Lung (tissue), 12 donors: Measurements from ENCODE around the gene MUC5AC. TPM values are rescaled to one million over a fixed set of nuclear protein-coding genes. Genes with fewer than 3 reads are reported as not detected.
A peak's percentile ranks its signal among the peaks of the same experiment; 100 is the strongest.

Experiments
- ATAC-seq: fragments of 200-7000 bp; cut with Tn5 transposase; one replicate; pipeline ENCODE4 v1.9.1; 2020; ENCODE audit warnings: moderate number of reproducible peaks; ENCODE audit not compliant: insufficient read depth, low FRiP score
- DNase-seq, 3 donors: peaks; one replicate each; pipeline ENCODE4 v3.0.0-alpha.2; 2013 to 2017
- H3K27ac ChIP-seq, 2 donors: one replicate each; pipeline ENCODE4 v1.5.1; 2013; ENCODE audit warnings: mild to moderate bottlenecking in 2 of 2, moderate library complexity in 2 of 2, control low read depth in 1 of 2, inconsistent platforms in 1 of 2, low read depth in 1 of 2, low read length in 1 of 2
- H3K27me3 ChIP-seq, 3 donors: one replicate each; pipeline ENCODE4 v1.5.1; 2013; ENCODE audit warnings: low read length in 2 of 3; ENCODE audit not compliant: control insufficient read depth in 3 of 3, insufficient read depth in 3 of 3
- H3K36me3 ChIP-seq, 4 donors: one replicate each; pipeline ENCODE4 v1.5.1; 2013; ENCODE audit warnings: low read length in 4 of 4, mild to moderate bottlenecking in 1 of 4, moderate library complexity in 1 of 4; ENCODE audit not compliant: control insufficient read depth in 4 of 4, insufficient read depth in 4 of 4
- H3K4me1 ChIP-seq, 5 donors: one replicate each; pipeline ENCODE4 v1.5.1; 2013; ENCODE audit warnings: low read length in 5 of 5, mild to moderate bottlenecking in 2 of 5, moderate library complexity in 1 of 5; ENCODE audit not compliant: control insufficient read depth in 5 of 5, insufficient read depth in 5 of 5
- H3K4me3 ChIP-seq: one replicate; pipeline ENCODE4 v1.5.1; 2013; ENCODE audit warnings: mild to moderate bottlenecking, control low read depth, moderate library complexity
- H3K9ac ChIP-seq, 2 donors: one replicate each; pipeline ENCODE4 v1.5.1; 2013; ENCODE audit warnings: low read length in 2 of 2, control low read depth in 1 of 2; ENCODE audit not compliant: insufficient read depth in 1 of 2
- H3K9me3 ChIP-seq, 4 donors: one replicate each; pipeline ENCODE4 v1.5.1; 2013; ENCODE audit warnings: low read length in 3 of 4, mild to moderate bottlenecking in 1 of 4, moderate library complexity in 1 of 4; ENCODE audit not compliant: control insufficient read depth in 4 of 4, insufficient read depth in 3 of 4
- WGBS, 2 donors: extraction: QIAGEN DNeasy Blood & Tissue Kit; methylation state at CpG; one replicate each; pipeline ENCODE4 v1.1.7; 2013; 5-methylcytosine and 5-hydroxymethylcytosine counted together
- polyA plus RNA-seq, 2 donors: library from polyadenylated mRNA; stranded (reverse); fragments of 200-250 nt; gene quantifications; one replicate each; pipeline ENCODE4 v1.2.1, GENCODE V29; 2013
- total RNA-seq, 2 donors: library from RNA; depleted of rRNA in 1 of 2; stranded (reverse); fragments of >200 nt in 1 of 2; gene quantifications; one replicate each; pipeline ENCODE4 v1.2.1, GENCODE V29; 2014 to 2021
- TF ChIP-seq, protein P1 (sequence below): IDR thresholded peaks from 2 replicates; pipeline ENCODE4 v1.5.1; 2012; ENCODE audit warnings: mild to moderate bottlenecking; ENCODE audit errors: control extremely low read depth, extremely low read depth
- donor health status: control.
- donor health status: control.
- donor health status: Bipolar disorder and iron deficiency.
- donor health status: healthy.
- donor health status: DM: yes; HTN: yes; CAD: no.

Gene MUC5AC
- total and polyA plus RNA-seq, 4 donors: 0.46 to 1.3 (median 1.0) TPM

- H3K9me3 ChIP-seq: peaks cover 0 to 2% (median 0%) of the 10 kb centered on the region in 4 donors
- H3K4me3 ChIP-seq: no peak overlapping the region
- TF ChIP-seq, protein P1, sequence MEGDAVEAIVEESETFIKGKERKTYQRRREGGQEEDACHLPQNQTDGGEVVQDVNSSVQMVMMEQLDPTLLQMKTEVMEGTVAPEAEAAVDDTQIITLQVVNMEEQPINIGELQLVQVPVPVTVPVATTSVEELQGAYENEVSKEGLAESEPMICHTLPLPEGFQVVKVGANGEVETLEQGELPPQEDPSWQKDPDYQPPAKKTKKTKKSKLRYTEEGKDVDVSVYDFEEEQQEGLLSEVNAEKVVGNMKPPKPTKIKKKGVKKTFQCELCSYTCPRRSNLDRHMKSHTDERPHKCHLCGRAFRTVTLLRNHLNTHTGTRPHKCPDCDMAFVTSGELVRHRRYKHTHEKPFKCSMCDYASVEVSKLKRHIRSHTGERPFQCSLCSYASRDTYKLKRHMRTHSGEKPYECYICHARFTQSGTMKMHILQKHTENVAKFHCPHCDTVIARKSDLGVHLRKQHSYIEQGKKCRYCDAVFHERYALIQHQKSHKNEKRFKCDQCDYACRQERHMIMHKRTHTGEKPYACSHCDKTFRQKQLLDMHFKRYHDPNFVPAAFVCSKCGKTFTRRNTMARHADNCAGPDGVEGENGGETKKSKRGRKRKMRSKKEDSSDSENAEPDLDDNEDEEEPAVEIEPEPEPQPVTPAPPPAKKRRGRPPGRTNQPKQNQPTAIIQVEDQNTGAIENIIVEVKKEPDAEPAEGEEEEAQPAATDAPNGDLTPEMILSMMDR: no peak
- H3K27ac ChIP-seq: no peak overlapping the region
- H3K4me1 ChIP-seq: no peaks in the 10 kb centered on the region
- no peak overlapping the region for H3K9ac ChIP-seq
- no peaks in the 10 kb centered on the region for H3K36me3 ChIP-seq
- 93% methylated on average over 3 to 4 of the region's 4 CpGs for WGBS, 2 donors
- DNase-seq: no peak
- ATAC-seq: no peak
- H3K27me3 ChIP-seq: peaks cover 0 to 16% (median 5%) of the 10 kb centered on the region in 3 donors
Measured at GRCh38 chr11:1201395-1202153, 43.8 kb downstream of the MUC5AC start.

- H3K36me3 ChIP-seq: no peaks in the 10 kb centered on the region
- no peak overlapping the region for H3K27ac ChIP-seq
- H3K4me3 ChIP-seq: no peak overlapping the region
- TF ChIP-seq, protein P1: no peak
- no peak overlapping the region for H3K9ac ChIP-seq
- no peaks in the 10 kb centered on the region for H3K4me1 ChIP-seq
- ATAC-seq (no peak), DNase-seq (peak in 1 of 3 donors; percentile 14)
- H3K27me3 ChIP-seq: peaks cover 0 to 9% (median 5%) of the 10 kb centered on the region in 3 donors
- WGBS, 2 donors: 51 to 58% methylated on average over 18 of the region's 18 CpGs
- H3K9me3 ChIP-seq: peaks cover 0 to 1% (median 0%) of the 10 kb centered on the region in 4 donors
Measured at GRCh38 chr11:1202154-1202775, 44.5 kb downstream of the MUC5AC start.

GRCh38 chr11:1202776-1203504 lies 45.2 kb downstream of the MUC5AC start:
- Histone ChIP-seq H3K27ac (no peak overlapping the region), H3K4me1 (no peaks in the 10 kb centered on the region), H3K36me3 (no peaks in the 10 kb centered on the region), H3K27me3 (peaks cover 0 to 5% (median 5%) of the 10 kb centered on the region in 3 donors), H3K9me3 (no peaks in the 10 kb centered on the region), H3K9ac (no peak overlapping the region), H3K4me3 (no peak overlapping the region)
- peak; percentile 41 to 59 (median 47) for DNase-seq
- WGBS, 2 donors: 22 to 23% methylated on average over 32 of the region's 32 CpGs
- ATAC-seq: peak; percentile 69
- TF ChIP-seq, protein P1: peak; percentile 73
